Stromal cell of bone marrow (primary cell): ENCODE data around the gene NXN.
"Not testable (repeated sequence)": the region's sequence is repeated elsewhere in the genome, so short reads cannot be mapped to it uniquely, and the experiment has no call there.

Experiments
- DNase-seq: peaks from one replicate; pipeline ENCODE4 v3.0.0-alpha.2; 2012; ENCODE audit warnings: low read depth

NXN gene

GRCh38 chr17:1006054-1006453 is 26.5 kb upstream of the NXN start:
- no peak for DNase-seq

GRCh38 chr17:1005361-1005946 is 25.9 kb upstream of the NXN start:
- DNase-seq, result peak; percentile 54

DNA sequence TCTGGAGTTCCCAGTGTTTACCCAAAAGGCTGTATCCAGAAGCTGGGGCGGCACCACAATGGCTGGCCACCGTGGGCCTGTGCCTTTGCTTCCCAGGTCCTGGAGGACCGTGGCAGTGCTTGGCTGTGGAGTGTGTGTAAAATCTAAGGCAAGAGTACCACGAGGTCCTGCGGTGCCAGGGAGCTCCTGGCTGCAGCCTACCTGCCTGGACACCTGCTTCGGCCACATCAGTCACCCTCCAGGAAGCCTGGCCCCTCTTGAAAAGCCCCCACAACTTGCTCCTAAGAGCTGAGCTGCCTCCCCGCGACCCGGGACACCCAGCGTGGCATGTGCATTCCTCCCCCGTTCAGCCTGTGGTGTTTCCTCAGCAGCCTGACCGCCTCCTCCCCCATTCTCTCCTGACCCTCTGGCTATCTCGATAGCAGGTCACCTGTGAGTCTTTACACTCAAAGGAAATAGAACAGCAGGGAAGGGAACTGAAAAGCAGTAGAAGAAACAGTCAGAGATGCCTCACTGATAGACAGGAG is 25.3 kb upstream of the NXN start:
- no peak for DNase-seq

GRCh38 chr17:1003972-1004768 is 24.6 kb upstream of the NXN start:
- DNase-seq, result no peak

GRCh38 chr17:1003633-1003971 is 24.0 kb upstream of the NXN start:
- DNase-seq, result no peak

- DNase-seq, result peak; percentile 89
Measured at GRCh38 chr17:1002771-1003555, 23.4 kb upstream of the NXN start.

DNA sequence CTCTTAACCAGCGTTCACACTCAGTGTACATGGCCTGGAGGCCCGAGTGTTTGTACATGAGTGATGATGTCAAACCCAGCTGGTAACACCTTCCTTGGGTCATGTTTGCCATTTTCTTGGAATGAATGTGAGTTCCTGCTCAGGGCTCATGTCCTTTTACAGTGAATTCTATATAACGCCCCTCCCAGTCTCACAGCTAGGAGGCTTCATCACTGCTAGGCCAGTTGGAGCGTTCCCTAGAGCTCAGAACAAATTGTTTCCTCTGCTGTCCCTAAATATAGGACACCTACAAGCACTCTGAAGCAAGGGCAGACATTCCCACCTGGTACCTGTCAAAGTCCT is 22.8 kb upstream of the NXN start:
- DNase-seq, result peak; percentile 19

DNA sequence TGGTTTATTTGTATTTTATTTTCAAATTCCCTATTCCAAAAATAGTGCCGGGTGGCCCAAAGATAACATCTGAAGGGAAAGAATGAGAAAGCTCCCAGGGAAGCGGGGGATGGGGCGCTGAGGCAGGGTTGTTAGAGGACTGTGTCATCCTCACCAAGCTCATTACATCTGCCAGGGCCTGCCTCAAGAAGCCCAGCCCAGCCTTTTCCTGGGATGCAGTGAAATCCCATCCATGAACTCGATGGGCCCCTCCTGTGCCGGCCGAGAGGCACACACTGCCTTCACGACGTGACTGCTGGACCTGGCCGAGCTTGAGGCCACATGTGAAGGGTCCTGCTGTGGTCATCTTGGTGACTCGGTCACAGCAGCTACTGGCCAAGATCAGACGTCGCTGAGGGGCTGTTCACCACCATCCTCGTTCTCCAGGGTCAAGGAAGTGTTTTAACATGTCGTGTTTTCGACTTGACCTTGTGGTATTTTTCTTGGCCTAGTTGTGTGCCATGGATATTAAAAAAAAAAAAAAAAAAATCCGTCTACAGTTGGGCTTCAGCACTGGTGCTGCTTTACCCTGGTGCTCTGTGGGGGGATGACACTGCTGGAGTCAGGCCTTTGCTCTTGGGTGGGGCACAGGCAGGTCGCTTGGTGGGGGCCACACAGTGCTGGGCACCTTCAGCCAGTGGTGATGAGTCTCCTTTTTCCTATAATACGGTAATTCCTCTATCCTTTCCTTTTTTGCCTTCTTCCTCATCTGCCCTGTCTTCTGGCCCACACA is 22.2 kb upstream of the NXN start:
- DNase-seq, result peak; percentile 92

DNA sequence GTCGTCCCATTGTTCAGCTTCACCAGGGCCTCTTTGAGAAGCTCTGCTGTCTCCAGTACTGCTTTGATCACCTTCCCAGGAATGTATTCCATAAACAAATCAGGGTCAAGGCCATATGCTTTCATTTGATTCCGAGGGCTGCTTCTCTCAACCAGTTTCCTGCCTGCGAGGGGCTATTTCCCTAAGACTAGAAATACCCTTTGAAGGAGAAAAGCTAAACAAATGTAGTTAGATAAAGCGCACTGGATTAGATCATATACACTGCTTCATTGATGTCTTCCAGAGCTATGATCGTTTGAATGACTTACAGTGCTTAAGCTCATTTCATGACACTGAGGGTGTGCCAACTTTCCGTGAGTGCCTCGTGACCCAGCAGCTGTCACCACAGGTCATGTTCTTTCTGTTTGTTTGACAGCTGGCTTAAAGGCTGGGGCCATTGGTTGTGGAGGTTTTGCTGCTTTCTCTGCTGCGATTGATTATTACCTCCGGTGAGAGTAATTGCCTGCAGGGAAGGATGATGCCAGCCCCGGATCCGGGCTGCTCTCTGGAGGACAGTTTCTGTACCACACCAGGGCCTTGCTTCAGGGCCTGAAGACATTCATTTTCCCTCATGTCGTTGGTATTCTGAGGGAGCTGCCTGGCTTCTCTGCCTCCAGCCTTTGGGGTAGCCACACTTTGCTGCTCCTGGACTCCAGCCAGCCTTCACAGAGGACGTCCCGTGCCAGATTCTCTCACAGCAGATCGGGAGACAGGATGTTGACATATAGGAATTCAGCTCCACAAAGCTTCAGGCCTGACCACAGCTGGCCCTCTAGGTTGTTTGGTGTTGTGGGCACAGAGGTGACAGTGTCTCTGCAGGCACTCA is 21.3 kb upstream of the NXN start:
- no peak for DNase-seq

DNA sequence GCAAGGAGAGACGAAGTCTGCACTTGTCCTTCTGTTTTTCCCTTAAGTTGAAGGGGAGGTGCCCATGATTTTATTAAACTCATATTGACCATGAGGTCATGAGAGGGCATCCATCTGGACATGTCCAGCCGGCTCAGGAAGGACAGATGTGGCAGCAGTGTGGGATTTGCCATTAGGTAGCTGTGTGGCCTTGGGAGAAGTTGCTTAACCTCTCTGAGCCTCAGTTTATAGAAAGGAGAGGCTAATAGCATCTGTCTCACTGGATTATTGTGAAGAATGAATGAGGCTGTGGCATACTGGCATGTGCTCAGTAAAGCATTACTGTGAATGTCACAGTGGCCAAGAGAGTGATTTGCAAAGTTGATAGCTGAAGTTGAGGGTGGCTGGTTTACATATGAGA is 18.5 kb upstream of the NXN start:
- no peak for DNase-seq

DNA sequence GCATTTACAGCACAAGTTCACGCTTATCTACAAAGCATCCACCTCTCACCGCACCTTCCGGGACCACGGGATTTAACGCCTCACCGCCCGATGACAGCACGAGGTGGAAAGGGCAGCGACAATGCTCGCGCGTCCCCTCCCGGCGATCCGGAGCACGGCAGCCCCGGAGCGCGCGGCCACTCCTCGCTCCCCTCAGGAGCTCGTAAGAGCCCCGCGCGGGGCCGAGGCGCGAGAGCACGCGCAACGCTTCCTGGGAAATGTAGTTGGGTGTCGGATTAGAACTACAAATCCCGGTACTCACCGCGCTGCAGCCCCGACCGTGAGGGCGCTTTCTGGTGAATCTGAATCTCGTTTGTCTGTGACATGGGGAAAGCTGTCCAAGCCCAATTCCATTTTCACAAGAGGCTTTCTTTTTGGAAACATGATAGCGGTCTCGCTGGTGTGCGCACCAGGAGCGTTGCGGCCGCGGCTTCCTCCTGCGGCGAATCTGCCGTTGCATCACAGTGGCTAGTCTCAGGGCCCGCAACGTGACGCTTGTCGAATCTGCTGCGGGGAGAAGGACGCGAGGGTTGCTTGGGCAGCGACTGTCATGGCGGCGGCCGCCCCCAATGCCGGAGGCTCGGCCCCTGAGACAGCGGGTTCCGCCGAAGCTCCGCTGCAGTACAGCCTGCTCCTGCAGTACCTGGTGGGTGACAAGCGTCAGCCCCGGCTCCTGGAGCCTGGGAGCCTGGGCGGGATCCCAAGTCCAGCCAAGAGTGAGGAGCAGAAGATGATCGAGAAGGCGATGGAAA is 17.2 kb upstream of the NXN start, which contains the start of gene TIMM22:
Gene TIMM22 (plus strand): TSS at position 576 of the 791 bp plus-strand sequence. CDS start 14 bp downstream, at position 590.
- peak; percentile 95 for DNase-seq

DNA sequence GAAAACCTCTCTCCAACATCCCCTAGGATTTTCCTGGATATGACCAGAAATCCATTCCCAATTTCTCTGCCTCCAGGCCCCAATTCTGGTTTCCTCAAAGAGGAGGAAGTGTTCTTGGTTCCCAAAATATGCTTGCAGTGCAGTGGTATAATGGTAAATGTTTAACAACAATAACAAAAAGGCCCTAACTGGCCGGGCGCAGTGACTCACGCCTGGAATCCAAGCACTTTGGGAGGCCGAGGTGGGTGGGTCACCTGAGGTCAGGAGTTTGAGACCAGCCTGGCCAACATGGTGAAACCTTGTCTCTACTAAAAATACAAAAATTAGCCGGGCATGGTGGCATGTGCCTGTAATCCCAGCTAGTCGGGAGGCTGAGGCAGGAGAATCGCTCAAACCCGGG is 15.7 kb upstream of the NXN start:
- not testable (repeated sequence) for DNase-seq

DNA sequence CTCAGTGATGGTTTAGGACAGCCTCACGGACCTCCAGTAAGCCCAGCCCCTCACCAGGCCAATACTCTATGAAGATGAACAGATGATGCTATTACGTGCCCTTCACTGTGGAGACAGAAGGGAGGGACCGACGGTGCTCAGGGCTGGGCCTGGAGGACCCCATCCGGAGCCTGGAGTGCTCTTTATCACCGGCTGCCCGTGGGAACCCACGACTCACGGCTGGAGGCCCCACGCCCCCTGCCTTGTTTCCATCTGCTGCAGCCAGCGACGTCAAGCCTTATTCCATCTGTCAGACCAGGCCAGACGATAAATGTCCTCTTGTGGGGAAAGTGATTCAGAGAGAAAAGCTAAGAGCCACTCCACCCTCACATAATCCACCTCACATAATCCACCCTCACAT is 13.4 kb upstream of the NXN start:
- no peak for DNase-seq

DNA sequence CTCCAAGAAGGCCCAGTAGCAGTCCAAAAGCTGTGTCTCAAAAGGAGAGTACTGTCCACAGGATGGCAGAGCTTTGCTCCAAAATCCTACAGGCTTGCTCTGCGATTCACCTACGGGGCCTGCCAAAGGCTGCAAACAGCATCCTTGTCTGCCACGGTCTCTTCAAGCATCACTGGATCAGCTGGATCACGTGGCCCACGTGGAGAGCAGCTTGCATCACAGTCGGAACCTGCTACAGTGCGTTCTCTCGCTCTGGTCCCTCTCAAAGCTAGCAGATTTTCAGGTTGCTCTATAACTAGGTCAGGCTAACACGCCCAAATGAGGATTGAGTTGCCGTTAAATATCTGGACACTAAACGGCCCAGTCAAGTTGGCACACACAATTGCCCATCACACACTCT is 9.0 kb upstream of the NXN start:
- no peak for DNase-seq

- DNase-seq, result no peak
Measured at GRCh38 chr17:987931-988330, 8.4 kb upstream of the NXN start.

GRCh38 chr17:986322-986929 is 6.8 kb upstream of the NXN start:
- no peak for DNase-seq

GRCh38 chr17:983921-984320 is 4.3 kb upstream of the NXN start:
- no peak for DNase-seq

DNA sequence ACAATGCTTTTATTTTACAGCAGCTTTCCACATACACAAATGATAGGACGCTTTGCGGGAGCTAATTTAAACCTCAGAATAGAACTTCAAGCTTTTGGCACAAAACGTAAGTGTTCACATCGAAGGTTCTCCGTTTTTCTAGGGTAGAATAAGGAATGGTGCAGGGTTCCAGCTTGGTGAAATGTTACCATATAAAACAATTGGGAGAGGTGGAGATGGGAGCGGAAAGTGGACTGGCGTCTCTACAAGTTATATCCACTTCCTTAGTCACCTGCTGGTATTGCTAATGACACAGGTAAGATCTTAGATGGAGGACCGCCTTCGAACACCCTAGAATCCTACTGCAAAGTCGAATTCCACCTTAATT is 1.7 kb upstream of the NXN start:
- DNase-seq, result no peak

DNA sequence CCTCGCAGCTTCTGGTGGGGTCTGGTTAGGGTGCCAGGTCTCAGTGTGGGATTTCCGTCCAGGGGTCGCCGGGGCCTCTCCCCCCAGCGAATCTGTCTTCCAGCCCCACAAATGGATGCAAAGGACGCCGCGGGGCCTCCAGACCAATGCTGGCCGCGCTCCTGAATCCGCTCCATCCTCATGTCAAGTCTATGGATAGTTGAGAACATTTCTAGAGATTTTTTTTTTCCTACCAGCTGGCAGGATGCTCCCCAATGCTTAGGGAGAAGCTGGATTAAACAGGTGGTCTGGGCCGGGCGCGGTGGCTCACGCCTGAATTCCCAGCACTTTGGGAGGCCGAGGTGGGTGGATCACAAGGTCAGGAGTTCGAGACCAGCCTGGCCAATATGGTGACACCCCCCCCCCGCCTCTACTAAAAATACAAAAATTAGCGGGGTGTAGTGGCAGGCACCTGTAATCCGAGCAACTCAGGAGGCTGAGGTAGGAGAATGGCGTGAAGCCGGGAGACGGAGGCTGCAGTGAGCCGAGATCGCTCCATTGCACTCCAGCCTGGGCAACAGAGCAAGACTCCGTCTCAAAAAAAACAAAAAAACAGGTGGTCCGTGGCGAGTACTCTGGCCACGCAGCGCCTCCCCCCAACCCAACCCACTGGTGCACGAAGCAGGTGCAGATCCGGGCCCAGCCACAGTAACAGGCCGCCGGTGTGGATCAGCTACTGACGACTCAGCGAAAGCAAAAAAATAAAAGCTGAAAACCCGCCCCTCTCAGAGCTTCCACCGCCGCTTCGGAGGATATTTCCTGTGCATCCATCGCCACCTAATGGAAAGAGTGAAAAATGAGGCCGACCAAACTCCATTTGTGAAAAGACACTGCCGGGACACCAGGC is 1.1 kb upstream of the NXN start:
- peak; percentile 79 for DNase-seq
